DND-41 (cell line): ENCODE measurements around the gene ARHGAP6.

ENCODE experiments used
- EZH2 ChIP-seq: IDR thresholded peaks from 3 replicates; pipeline ENCODE4 v1.6.1; 2012; ENCODE audit warnings: borderline replicate concordance, low read depth, mild to moderate bottlenecking, moderate library complexity, low read length, inconsistent platforms; ENCODE audit not compliant: severe bottlenecking
- TF ChIP-seq, protein P1 (sequence below): IDR thresholded peaks from 2 replicates; pipeline ENCODE4 v1.5.1; 2012; ENCODE audit warnings: borderline replicate concordance, low read length, moderate library complexity, mild to moderate bottlenecking; ENCODE audit not compliant: poor library complexity, severe bottlenecking; ENCODE audit errors: extremely low read depth

GRCh38 chrX:11259437-11259836 lies 406.3 kb downstream of the ARHGAP6 start:
- TF ChIP-seq, protein P1, sequence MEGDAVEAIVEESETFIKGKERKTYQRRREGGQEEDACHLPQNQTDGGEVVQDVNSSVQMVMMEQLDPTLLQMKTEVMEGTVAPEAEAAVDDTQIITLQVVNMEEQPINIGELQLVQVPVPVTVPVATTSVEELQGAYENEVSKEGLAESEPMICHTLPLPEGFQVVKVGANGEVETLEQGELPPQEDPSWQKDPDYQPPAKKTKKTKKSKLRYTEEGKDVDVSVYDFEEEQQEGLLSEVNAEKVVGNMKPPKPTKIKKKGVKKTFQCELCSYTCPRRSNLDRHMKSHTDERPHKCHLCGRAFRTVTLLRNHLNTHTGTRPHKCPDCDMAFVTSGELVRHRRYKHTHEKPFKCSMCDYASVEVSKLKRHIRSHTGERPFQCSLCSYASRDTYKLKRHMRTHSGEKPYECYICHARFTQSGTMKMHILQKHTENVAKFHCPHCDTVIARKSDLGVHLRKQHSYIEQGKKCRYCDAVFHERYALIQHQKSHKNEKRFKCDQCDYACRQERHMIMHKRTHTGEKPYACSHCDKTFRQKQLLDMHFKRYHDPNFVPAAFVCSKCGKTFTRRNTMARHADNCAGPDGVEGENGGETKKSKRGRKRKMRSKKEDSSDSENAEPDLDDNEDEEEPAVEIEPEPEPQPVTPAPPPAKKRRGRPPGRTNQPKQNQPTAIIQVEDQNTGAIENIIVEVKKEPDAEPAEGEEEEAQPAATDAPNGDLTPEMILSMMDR, result no peak
- TF ChIP-seq EZH2, result no peak
